Thyroid gland (tissue), 4 donors: Measurements from ENCODE around the gene CTDSPL. TPM values are rescaled to one million over a fixed set of nuclear protein-coding genes. Genes with fewer than 3 reads are reported as not detected.

Experiments used
- DNase-seq, 2 donors: peaks; one replicate each; pipeline ENCODE4 v3.0.0-alpha.2; 2019
- H3K27ac ChIP-seq, 3 donors: fragments of 200-600 bp; sonication (generic); 1 replicate in 2 of 3; 2 replicates in 1 of 3; pipeline ENCODE4 v1.5.1; 2016 to 2019; ENCODE audit warnings: mild to moderate bottlenecking in 1 of 3, moderate library complexity in 1 of 3
- H3K27me3 ChIP-seq: fragments of 200-600 bp; sonication (generic); one replicate; pipeline ENCODE4 v1.5.1; 2019
- H3K36me3 ChIP-seq, 2 donors: fragments of 200-600 bp; sonication (generic); one replicate each; pipeline ENCODE4 v1.5.1; 2016 to 2019
- H3K4me1 ChIP-seq, 2 donors: fragments of 200-600 bp; sonication (generic); one replicate each; pipeline ENCODE4 v1.5.1; 2017 to 2019
- H3K4me3 ChIP-seq, 3 donors: fragments of 200-600 bp; sonication (generic); replicated peaks in 1 of 3; 1 replicate in 2 of 3; 2 replicates in 1 of 3; pipeline ENCODE4 v1.5.1; 2016; ENCODE audit warnings: mild to moderate bottlenecking in 1 of 3
- H3K9me3 ChIP-seq: fragments of 200-600 bp; sonication (generic); one replicate; pipeline ENCODE4 v1.5.1; 2017
- POLR2A ChIP-seq, 2 donors: fragments of 450-650 bp; IDR thresholded peaks; one replicate each; pipeline ENCODE4 v1.6.1; 2017; ENCODE audit warnings: antibody characterized with exemption in 2 of 2, mild to moderate bottlenecking in 2 of 2, moderate library complexity in 1 of 2
- WGBS, 2 donors: methylation state at CpG; one replicate each; pipeline ENCODE4 v1.1.5; 2017; 5-methylcytosine and 5-hydroxymethylcytosine counted together
- intact Hi-C: fragments of 100-400 bp; cut with DNase I; formaldehyde crosslinking; loops from one replicate; pipeline ENCODE4 v1.15.1; 2023
- total RNA-seq, 4 donors: library from RNA; depleted of rRNA; stranded (reverse); fragments of >200 nt; gene quantifications; one replicate each; pipeline ENCODE4 v1.2.3, GENCODE V29; 2016
- TF ChIP-seq, protein P1 (sequence below), 6 experiments: fragments of 200-600 bp in 3 of 6; fragments of 450-650 bp in 3 of 6; sonication (generic) in 3 of 6; IDR thresholded peaks; one replicate each; pipeline ENCODE4 v1.5.1; 2016 to 2019; ENCODE audit warnings: antibody characterized with exemption in 6 of 6, mild to moderate bottlenecking in 2 of 6, inconsistent platforms in 1 of 6, moderate library complexity in 1 of 6

Gene CTDSPL
- total RNA-seq, 4 donors from 2014 or later, result 23.6 to 37.9 (median 29.8) TPM

DNA sequence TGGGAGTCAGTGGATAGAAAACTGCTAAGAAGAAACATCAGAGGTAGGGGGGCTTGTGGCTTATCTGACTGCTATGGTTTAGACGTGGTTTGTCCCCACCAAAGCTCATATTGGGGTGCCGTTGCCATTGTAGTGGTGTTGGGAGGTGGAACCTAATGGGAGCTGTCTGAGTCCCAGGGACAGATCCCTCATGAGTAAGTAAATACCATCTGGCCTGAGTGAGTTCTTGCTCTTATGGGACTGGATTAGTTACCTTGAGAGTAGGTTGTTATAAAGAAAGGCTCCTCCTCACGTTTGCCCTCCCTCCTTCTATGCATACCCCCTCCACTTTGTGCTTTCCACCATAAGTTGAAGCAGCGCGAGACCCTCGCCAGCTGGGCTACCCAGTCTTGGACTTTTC, 75.5 kb downstream of the CTDSPL start:
- no peak for TF ChIP-seq POLR2A (IDR thresholded peaks at IDR 0.05)
- TF ChIP-seq, protein P1, sequence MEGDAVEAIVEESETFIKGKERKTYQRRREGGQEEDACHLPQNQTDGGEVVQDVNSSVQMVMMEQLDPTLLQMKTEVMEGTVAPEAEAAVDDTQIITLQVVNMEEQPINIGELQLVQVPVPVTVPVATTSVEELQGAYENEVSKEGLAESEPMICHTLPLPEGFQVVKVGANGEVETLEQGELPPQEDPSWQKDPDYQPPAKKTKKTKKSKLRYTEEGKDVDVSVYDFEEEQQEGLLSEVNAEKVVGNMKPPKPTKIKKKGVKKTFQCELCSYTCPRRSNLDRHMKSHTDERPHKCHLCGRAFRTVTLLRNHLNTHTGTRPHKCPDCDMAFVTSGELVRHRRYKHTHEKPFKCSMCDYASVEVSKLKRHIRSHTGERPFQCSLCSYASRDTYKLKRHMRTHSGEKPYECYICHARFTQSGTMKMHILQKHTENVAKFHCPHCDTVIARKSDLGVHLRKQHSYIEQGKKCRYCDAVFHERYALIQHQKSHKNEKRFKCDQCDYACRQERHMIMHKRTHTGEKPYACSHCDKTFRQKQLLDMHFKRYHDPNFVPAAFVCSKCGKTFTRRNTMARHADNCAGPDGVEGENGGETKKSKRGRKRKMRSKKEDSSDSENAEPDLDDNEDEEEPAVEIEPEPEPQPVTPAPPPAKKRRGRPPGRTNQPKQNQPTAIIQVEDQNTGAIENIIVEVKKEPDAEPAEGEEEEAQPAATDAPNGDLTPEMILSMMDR (IDR thresholded peaks at IDR 0.05), result no peak
- WGBS, 2 donors, result 84 to 89% methylated on average over 6 of the region's 6 CpGs
- no peak for DNase-seq
- Histone ChIP-seq H3K9me3 (no peaks in the 10 kb centered on the region), H3K4me3 (no peak overlapping the region), H3K27ac (no peak overlapping the region), H3K27me3 (no peaks in the 10 kb centered on the region), H3K36me3 (no peaks in the 10 kb centered on the region), H3K4me1 (peaks cover 5 to 11% of the 10 kb centered on the region in 2 donors)
- intact Hi-C loops, result no loop called here

DNA sequence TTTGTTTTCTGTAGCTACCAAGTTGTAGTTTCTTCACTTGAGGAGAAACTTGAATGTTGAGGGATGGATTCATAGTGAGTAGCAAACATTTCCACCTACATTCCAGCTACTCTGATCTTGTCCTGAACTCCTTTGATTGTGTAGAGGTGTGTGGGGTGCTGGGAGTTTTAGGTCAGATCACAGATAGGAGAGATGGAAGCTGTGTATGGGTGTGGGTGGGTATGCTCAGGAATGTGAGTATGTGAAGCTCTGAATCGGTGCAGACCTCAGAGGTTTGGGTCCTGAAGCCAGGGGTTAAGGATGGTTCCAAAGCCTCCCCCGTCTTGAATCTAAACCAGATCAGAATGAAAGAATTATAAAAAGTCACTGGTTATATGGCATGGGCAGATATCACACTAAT, 76.3 kb downstream of the CTDSPL start:
- Histone ChIP-seq H3K4me3 (no peak overlapping the region), H3K27ac (no peak overlapping the region), H3K9me3 (no peaks in the 10 kb centered on the region), H3K4me1 (peaks cover 7 to 15% of the 10 kb centered on the region in 2 donors), H3K36me3 (no peaks in the 10 kb centered on the region), H3K27me3 (no peaks in the 10 kb centered on the region)
- 84 to 90% methylated on average over 2 of the region's 2 CpGs for WGBS, 2 donors
- intact Hi-C loops, result no loop called here
- no peak for DNase-seq
- TF ChIP-seq POLR2A (IDR thresholded peaks at IDR 0.05), result no peak
- TF ChIP-seq, protein P1 (IDR thresholded peaks at IDR 0.05), result no peak

DNA sequence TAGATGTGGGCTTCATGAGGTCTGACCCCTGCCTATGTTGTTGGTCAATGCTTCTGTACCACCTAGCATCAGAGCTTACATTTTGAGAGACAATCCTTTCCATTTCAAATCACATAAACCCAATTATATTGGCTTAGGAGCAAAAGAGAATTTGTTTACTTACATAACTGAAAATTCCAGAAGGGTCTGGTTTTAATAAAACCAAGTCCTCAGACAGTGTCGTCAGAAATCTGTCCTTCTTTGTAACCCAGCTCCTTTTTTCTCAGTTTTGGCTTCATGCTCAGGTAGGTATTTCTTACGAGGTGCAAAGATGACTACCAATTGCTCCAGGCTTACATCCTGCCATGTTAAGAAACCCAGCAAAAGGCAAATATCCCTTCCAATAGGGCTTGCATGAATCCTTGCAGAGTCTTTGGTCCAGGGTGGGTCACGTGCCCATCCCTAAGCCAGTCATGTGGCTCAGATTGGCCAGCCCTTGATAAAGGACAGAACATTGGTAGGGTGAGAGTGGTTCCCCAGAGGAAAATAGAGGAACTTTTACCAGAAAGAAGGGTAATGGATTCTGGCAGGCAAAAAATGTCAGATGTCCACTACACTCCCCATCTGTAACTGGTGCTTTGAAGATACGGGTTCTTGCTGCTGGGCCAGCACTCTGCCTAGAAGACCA, 78.7 kb downstream of the CTDSPL start:
- H3K4me1 ChIP-seq, result peaks cover 26 to 27% of the 10 kb centered on the region in 2 donors
- no peaks in the 10 kb centered on the region for H3K36me3 ChIP-seq
- H3K27me3 ChIP-seq, result no peaks in the 10 kb centered on the region
- DNase-seq, result no peak
- H3K9me3 ChIP-seq, result no peaks in the 10 kb centered on the region
- no peak for TF ChIP-seq POLR2A (IDR thresholded peaks at IDR 0.05)
- TF ChIP-seq, protein P1 (IDR thresholded peaks at IDR 0.05), result no peak
- H3K4me3 ChIP-seq, result no peak overlapping the region
- WGBS, 2 donors, result 89 to 91% methylated on average over 4 of the region's 4 CpGs
- no peak overlapping the region for H3K27ac ChIP-seq
- intact Hi-C loops, result no loop called here

- H3K9me3 ChIP-seq, result no peaks in the 10 kb centered on the region
- WGBS, 2 donors, result 78 to 87% methylated on average over 12 of the region's 12 CpGs
- no peak for DNase-seq
- H3K27me3 ChIP-seq, result no peaks in the 10 kb centered on the region
- H3K4me3 ChIP-seq, result no peak overlapping the region
- no peak overlapping the region for H3K27ac ChIP-seq
- no peaks in the 10 kb centered on the region for H3K36me3 ChIP-seq
- peaks cover 38 to 41% of the 10 kb centered on the region in 2 donors for H3K4me1 ChIP-seq
- no peak for TF ChIP-seq POLR2A (IDR thresholded peaks at IDR 0.05)
- TF ChIP-seq, protein P1 (IDR thresholded peaks at IDR 0.05), result no peak
- intact Hi-C loops, result no loop called here
Measured at GRCh38 chr3:37941608-37942508, 80.2 kb downstream of the CTDSPL start.

GRCh38 chr3:37942646-37943045, 81.0 kb downstream of the CTDSPL start:
- H3K36me3 ChIP-seq, result no peaks in the 10 kb centered on the region
- DNase-seq, result no peak
- TF ChIP-seq, protein P1 (IDR thresholded peaks at IDR 0.05), result no peak
- no peak for TF ChIP-seq POLR2A (IDR thresholded peaks at IDR 0.05)
- WGBS, 2 donors, result 96 to 99% methylated on average over 2 of the region's 2 CpGs
- no peak overlapping the region for H3K27ac ChIP-seq
- H3K9me3 ChIP-seq, result no peaks in the 10 kb centered on the region
- H3K4me3 ChIP-seq, result no peak overlapping the region
- H3K27me3 ChIP-seq, result no peaks in the 10 kb centered on the region
- intact Hi-C loops, result no loop called here
- peaks cover 42% of the 10 kb centered on the region in 2 donors for H3K4me1 ChIP-seq
